ENCODE measurements around the gene MPHOSPH10. TPM values are rescaled to one million over a fixed set of nuclear protein-coding genes. Genes with fewer than 3 reads are reported as not detected.

Gene MPHOSPH10
- polyA plus RNA-seq, 1 donor (not counting 4 experiments of a cell fraction or from before 2014, with no cell fraction given): 20.3 TPM

DNA sequence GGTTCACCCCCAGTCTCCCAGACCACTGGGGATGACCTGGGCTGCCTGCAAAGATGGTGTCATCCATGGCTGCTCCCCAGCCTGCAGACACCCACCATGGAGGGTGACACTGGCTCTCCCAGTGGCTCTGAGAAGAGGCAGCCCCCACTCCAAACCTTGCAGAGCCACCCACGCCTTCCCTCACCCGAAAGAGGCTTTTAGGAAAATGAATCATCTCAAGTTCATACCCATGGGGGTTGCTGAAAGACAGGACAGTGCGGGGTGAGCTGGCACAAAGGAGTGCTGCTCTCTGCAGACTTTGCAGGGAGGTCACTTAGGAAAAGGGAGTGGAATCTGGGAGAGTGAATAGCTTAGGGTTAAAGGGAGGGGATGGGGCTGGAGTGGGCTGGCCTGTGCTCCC, 36.4 kb downstream of the MPHOSPH10 start:
- no peak for TF ChIP-seq EZH2 (IDR thresholded peaks at IDR 0.05; ENCODE audit: low read length)
- TF ChIP-seq, protein P1, sequence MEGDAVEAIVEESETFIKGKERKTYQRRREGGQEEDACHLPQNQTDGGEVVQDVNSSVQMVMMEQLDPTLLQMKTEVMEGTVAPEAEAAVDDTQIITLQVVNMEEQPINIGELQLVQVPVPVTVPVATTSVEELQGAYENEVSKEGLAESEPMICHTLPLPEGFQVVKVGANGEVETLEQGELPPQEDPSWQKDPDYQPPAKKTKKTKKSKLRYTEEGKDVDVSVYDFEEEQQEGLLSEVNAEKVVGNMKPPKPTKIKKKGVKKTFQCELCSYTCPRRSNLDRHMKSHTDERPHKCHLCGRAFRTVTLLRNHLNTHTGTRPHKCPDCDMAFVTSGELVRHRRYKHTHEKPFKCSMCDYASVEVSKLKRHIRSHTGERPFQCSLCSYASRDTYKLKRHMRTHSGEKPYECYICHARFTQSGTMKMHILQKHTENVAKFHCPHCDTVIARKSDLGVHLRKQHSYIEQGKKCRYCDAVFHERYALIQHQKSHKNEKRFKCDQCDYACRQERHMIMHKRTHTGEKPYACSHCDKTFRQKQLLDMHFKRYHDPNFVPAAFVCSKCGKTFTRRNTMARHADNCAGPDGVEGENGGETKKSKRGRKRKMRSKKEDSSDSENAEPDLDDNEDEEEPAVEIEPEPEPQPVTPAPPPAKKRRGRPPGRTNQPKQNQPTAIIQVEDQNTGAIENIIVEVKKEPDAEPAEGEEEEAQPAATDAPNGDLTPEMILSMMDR (optimal IDR thresholded peaks at IDR 0.05 in 1 of 3, IDR thresholded peaks at IDR 0.05 in 1 of 3, conservative IDR thresholded peaks at IDR 0.05 in 1 of 3; ENCODE audit: extremely low read depth in 1 of 3, insufficient read depth in 2 of 3, low read length in 3 of 3): no peak
- H3K27ac ChIP-seq (ENCODE audit: control insufficient read depth, insufficient read depth, low read length): no peak overlapping the region
- no peak for DNase-seq (ENCODE audit: low read depth, low spot score)
- no peaks in the 10 kb centered on the region for H3K36me3 ChIP-seq (ENCODE audit: control insufficient read depth in 2 of 2, extremely low read depth in 1 of 2, insufficient read depth in 2 of 2, low read length in 2 of 2)
- H3K27me3 ChIP-seq (ENCODE audit: control insufficient read depth, extremely low read depth, insufficient read depth, low read length): peaks cover 11% of the 10 kb centered on the region
- dilution Hi-C loops (cut with MboI; ENCODE audit: extremely low pct_ligation_motif_present, low sequenced_read_pairs): no loop called here
- H3K4me1 ChIP-seq (ENCODE audit: control insufficient read depth, extremely low read depth, insufficient read depth, low read length): no peaks in the 10 kb centered on the region
- no peaks in the 10 kb centered on the region for H3K9me3 ChIP-seq (ENCODE audit: control insufficient read depth, low read depth, low read length)
- H3K4me3 ChIP-seq (ENCODE audit: control insufficient read depth in 2 of 3, extremely low read depth in 1 of 3, insufficient read depth in 2 of 3, low read depth in 1 of 3, low read length in 3 of 3): no peak overlapping the region
- no peaks in the 10 kb centered on the region for H3K9me1 ChIP-seq (ENCODE audit: control insufficient read depth, extremely low read depth, insufficient read depth, low read length)
- H3K4me2 ChIP-seq (ENCODE audit: control insufficient read depth, extremely low read depth, insufficient read depth, low read depth, low read length): no peak overlapping the region
- H2AFZ ChIP-seq (ENCODE audit: control insufficient read depth, low read length): no peak overlapping the region
- no peak overlapping the region for H3K9ac ChIP-seq (ENCODE audit: control insufficient read depth, extremely low read depth, insufficient read depth, low read length)
- H3K79me2 ChIP-seq (ENCODE audit: control insufficient read depth, insufficient read depth, low read length): no peaks in the 10 kb centered on the region
- H4K20me1 ChIP-seq (ENCODE audit: control insufficient read depth, extremely low read depth, insufficient read depth, low read length): no peaks in the 10 kb centered on the region
- FAIRE-seq: no peak

DNA sequence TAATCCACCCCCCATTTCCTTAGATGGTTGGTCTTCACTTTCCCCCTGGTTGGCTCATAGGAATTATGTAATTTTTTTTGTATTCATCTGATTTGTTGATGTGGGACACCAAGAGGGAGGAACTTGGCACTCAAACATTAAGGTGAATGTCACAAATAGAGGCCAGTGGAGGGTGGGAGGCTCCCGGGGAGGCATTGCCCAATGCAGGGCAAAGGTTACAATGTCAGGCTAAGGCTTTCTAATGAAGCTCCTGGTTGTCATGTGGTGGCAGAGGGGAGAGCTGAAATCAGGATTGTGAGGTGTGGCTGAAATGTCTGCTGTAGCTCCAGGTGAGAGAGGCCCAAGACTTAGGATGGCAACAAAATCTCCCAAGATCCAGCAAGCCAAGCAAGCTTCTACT, 42.7 kb downstream of the MPHOSPH10 start:
- no peak overlapping the region for H3K27ac ChIP-seq (ENCODE audit: control insufficient read depth, insufficient read depth, low read length)
- no peak for FAIRE-seq
- no peaks in the 10 kb centered on the region for H4K20me1 ChIP-seq (ENCODE audit: control insufficient read depth, extremely low read depth, insufficient read depth, low read length)
- H3K9me3 ChIP-seq (ENCODE audit: control insufficient read depth, low read depth, low read length): no peaks in the 10 kb centered on the region
- no peaks in the 10 kb centered on the region for H3K4me1 ChIP-seq (ENCODE audit: control insufficient read depth, extremely low read depth, insufficient read depth, low read length)
- H3K36me3 ChIP-seq (ENCODE audit: control insufficient read depth in 2 of 2, extremely low read depth in 1 of 2, insufficient read depth in 2 of 2, low read length in 2 of 2): no peaks in the 10 kb centered on the region
- dilution Hi-C loops (cut with MboI; ENCODE audit: extremely low pct_ligation_motif_present, low sequenced_read_pairs): no loop called here
- no peak for DNase-seq (ENCODE audit: low read depth, low spot score)
- H2AFZ ChIP-seq (ENCODE audit: control insufficient read depth, low read length): no peak overlapping the region
- H3K9ac ChIP-seq (ENCODE audit: control insufficient read depth, extremely low read depth, insufficient read depth, low read length): no peak overlapping the region
- no peak overlapping the region for H3K4me2 ChIP-seq (ENCODE audit: control insufficient read depth, extremely low read depth, insufficient read depth, low read depth, low read length)
- H3K4me3 ChIP-seq (ENCODE audit: control insufficient read depth in 2 of 3, extremely low read depth in 1 of 3, insufficient read depth in 2 of 3, low read depth in 1 of 3, low read length in 3 of 3): no peak overlapping the region
- TF ChIP-seq, protein P1 (optimal IDR thresholded peaks at IDR 0.05 in 1 of 3, IDR thresholded peaks at IDR 0.05 in 1 of 3, conservative IDR thresholded peaks at IDR 0.05 in 1 of 3; ENCODE audit: extremely low read depth in 1 of 3, insufficient read depth in 2 of 3, low read length in 3 of 3): no peak
- no peak for TF ChIP-seq EZH2 (IDR thresholded peaks at IDR 0.05; ENCODE audit: low read length)
- H3K27me3 ChIP-seq (ENCODE audit: control insufficient read depth, extremely low read depth, insufficient read depth, low read length): peaks cover 8% of the 10 kb centered on the region
- no peaks in the 10 kb centered on the region for H3K79me2 ChIP-seq (ENCODE audit: control insufficient read depth, insufficient read depth, low read length)
- H3K9me1 ChIP-seq (ENCODE audit: control insufficient read depth, extremely low read depth, insufficient read depth, low read length): no peaks in the 10 kb centered on the region

Measured in keratinocyte (primary cell).